Bronchial epithelial cell (primary cell): ENCODE measurements around the gene TPCN1. TPM values are rescaled to one million over a fixed set of nuclear protein-coding genes. Genes with fewer than 3 reads are reported as not detected.

Experiments
- DNase-seq: peaks from one replicate; pipeline ENCODE4 v3.0.0-alpha.2; 2010; ENCODE audit warnings: low read depth
- FAIRE-seq: peaks from 2 replicates; lab custom pipeline; 2011; peaks lifted over from hg19 to GRCh38; lab: Jason Lieb, UNC
- H3K27me3 ChIP-seq: 2 replicates; pipeline ENCODE4 v1.5.1; 2011; ENCODE audit warnings: low read length; ENCODE audit not compliant: control insufficient read depth, insufficient read depth
- H3K36me3 ChIP-seq: 2 replicates; pipeline ENCODE4 v1.5.1; 2011; ENCODE audit warnings: low read length; ENCODE audit not compliant: control insufficient read depth, insufficient read depth
- H3K4me3 ChIP-seq: 2 replicates; pipeline ENCODE4 v1.5.1; 2011; ENCODE audit warnings: mild to moderate bottlenecking, low read depth, low read length, control low read depth
- total RNA-seq: library from RNA; depleted of rRNA; stranded (reverse); fragments of >200 nt; gene quantifications from 2 replicates; pipeline ENCODE4 v1.2.1, GENCODE V29; 2014
- TF ChIP-seq, protein P1 (sequence below): IDR thresholded peaks from 2 replicates; pipeline ENCODE4 v1.5.1; 2011; ENCODE audit warnings: mild to moderate bottlenecking, moderate library complexity, low read length, control low read depth, inconsistent platforms; ENCODE audit not compliant: insufficient read depth, severe bottlenecking

The TPCN1 gene
- total RNA-seq, 1 donor from 2014 or later: 9.0 TPM

DNA sequence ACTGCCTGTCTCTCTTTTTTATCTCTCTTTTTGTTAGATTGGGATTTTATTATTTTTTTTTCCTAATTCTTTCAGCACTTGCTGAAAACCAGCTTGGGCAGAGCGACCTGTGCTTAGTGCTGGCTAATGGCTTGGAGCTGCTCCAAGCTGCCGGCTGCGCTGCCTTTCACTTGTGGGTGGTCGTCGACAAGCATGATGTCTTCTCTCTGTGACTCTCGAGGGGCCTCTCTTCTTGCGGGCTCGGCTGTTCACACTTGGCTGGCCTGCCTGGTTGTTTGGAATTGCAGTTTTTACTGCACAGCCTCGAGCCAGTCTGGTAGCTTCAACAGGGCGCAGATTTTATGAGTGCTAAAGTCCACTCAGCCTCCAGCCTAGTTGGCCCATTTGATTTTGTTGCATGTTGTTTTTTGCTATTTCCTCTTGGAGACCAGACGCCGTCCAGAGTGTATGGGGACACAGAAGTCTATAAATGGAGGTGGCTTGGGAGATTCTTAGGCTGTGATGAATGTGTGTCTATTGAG is 18.6 kb downstream of the TPCN1 start:
- no peak for FAIRE-seq
- no peaks in the 10 kb centered on the region for H3K36me3 ChIP-seq
- no peaks in the 10 kb centered on the region for H3K27me3 ChIP-seq
- H3K4me3 ChIP-seq: no peak overlapping the region
- TF ChIP-seq, protein P1, sequence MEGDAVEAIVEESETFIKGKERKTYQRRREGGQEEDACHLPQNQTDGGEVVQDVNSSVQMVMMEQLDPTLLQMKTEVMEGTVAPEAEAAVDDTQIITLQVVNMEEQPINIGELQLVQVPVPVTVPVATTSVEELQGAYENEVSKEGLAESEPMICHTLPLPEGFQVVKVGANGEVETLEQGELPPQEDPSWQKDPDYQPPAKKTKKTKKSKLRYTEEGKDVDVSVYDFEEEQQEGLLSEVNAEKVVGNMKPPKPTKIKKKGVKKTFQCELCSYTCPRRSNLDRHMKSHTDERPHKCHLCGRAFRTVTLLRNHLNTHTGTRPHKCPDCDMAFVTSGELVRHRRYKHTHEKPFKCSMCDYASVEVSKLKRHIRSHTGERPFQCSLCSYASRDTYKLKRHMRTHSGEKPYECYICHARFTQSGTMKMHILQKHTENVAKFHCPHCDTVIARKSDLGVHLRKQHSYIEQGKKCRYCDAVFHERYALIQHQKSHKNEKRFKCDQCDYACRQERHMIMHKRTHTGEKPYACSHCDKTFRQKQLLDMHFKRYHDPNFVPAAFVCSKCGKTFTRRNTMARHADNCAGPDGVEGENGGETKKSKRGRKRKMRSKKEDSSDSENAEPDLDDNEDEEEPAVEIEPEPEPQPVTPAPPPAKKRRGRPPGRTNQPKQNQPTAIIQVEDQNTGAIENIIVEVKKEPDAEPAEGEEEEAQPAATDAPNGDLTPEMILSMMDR: no peak
- no peak for DNase-seq

DNA sequence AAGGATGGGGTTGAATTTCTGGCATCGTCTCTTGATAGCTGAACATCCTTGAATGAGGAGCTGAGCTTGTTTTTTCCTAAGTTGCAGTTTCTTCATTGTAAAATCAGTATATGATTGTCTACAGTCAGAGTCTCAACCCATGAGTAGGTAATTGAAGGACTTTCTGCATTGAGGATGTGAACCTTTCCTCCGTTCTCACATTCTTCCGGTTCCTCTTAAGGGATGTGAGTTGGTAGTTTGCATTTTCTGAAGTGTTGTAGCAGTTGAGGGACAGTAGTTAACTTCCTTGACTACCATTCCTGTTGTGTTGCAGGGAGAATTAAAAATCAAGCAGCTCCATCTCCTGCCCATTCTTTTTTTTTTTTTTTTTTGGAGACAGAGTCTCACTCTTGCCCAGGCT is 19.1 kb downstream of the TPCN1 start:
- TF ChIP-seq, protein P1: no peak
- Histone ChIP-seq H3K36me3 (no peaks in the 10 kb centered on the region), H3K4me3 (no peak overlapping the region), H3K27me3 (no peaks in the 10 kb centered on the region)
- DNase-seq (no peak), FAIRE-seq (no peak)

DNA sequence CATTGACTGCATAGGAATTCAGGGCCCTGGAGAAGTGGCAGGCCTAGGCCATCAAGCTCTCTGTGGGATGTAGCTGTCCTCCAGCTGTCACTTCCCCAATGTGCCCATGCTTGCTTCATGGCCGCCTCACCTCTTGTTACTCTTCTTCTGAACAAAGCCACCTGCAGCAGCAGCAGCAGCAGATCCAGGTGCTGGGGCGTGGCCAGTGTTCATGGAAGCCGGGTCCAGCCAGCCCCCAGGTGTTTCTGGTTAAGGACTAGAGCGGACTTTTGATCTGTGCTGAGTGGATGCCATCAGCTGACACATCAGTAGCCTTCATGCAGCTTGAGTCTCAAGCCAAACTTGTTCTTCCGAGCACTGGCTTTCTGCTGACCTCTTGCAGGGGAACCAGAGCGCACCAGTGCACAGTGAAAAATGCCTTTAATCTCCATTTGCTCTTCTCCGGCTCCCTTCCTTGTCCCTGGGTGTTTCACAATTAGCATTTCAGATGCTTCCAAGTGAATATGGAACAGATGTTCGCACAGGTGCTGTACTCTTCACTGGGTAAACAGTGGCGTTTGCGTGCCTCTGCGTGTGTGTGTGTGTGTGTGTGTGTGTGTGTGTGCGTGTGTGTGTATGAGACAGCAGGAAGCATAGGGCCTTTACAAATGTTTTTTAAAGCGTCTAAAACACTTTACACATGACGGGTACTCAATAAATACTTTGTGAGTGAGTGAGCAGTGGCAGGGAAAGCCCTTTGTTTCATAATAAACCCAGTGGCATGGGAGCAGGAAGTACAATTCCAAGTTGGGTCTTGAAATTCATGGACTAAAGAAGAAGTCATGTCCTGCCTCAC is 20.1 kb downstream of the TPCN1 start:
- Histone ChIP-seq H3K4me3 (no peak overlapping the region), H3K36me3 (no peaks in the 10 kb centered on the region), H3K27me3 (no peaks in the 10 kb centered on the region)
- DNase-seq (peak; percentile 98), FAIRE-seq (no peak)
- TF ChIP-seq, protein P1: no peak

DNA sequence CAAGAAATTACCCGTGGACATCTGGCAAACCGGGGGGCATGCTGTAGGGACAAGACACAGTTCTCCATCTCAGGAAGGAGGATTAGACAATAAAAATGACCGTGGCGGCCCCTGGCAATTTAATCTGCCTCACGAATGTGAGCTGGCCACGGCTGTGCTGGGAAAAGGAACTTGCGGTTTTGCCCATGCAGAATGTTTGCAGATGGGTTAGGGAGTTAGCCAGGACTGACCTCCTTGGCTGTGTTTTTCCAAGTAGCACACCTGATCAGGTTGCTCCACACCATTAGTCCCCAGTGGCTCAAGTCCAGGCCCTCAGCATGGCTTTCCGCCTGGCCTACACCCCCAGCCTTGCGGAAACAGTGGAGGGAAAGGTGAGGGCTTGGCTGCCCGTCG is 20.8 kb downstream of the TPCN1 start:
- TF ChIP-seq, protein P1: no peak
- peak; percentile 88 for DNase-seq
- no peaks in the 10 kb centered on the region for H3K36me3 ChIP-seq
- H3K4me3 ChIP-seq: no peak overlapping the region
- no peaks in the 10 kb centered on the region for H3K27me3 ChIP-seq
- FAIRE-seq: no peak

DNA sequence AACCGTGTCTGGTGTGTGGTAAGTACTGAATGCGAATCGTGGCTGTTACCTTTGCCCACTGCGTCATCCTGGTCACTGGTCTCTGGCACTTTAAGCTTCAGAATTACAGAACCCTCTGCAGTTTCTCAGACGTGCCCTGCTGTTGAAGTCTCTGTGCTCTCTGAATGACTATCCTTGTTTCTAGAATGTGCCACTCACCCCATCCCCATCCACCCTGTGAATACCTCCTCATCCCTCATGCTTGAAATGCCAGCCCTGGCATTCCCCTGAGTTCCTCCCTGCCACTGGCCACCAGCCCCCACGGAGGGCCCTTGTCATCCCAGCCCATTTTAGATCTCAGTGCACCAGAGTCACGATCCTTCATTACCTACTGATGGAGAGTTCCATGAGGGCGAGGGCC is 21.3 kb downstream of the TPCN1 start:
- TF ChIP-seq, protein P1: no peak
- Histone ChIP-seq H3K36me3 (peaks cover 3% of the 10 kb centered on the region), H3K27me3 (no peaks in the 10 kb centered on the region), H3K4me3 (no peak overlapping the region)
- no peak for FAIRE-seq
- DNase-seq: no peak
